Activated T-cell treated with anti-CD3 and anti-CD28 coated beads, Interleukin-2, amount 50 U/mL, for 24 hours (primary cell): ENCODE results near the gene LHPP.

Source experiments
- DNase-seq: peaks from one replicate; pipeline ENCODE4 v3.0.0-alpha.2; 2020
- H3K27ac Mint-ChIP-seq: 2 replicates; pipeline ENCODE4 v1.8.0; 2020; ENCODE audit warnings: mild to moderate bottlenecking, mixed read lengths
- H3K27me3 Mint-ChIP-seq: 2 replicates; pipeline ENCODE4 v1.8.0; 2020; ENCODE audit warnings: mixed read lengths
- H3K36me3 Mint-ChIP-seq: 2 replicates; pipeline ENCODE4 v1.8.0; 2020; ENCODE audit warnings: low read depth, mixed read lengths
- H3K4me1 Mint-ChIP-seq: 2 replicates; pipeline ENCODE4 v1.8.0; 2020; ENCODE audit warnings: low read depth, mixed read lengths
- H3K4me3 Mint-ChIP-seq: 2 replicates; pipeline ENCODE4 v1.8.0; 2020; ENCODE audit warnings: mild to moderate bottlenecking, moderate library complexity, mixed read lengths
- H3K9me3 Mint-ChIP-seq: 2 replicates; pipeline ENCODE4 v1.8.0; 2020; ENCODE audit warnings: mixed read lengths

The LHPP gene

DNA sequence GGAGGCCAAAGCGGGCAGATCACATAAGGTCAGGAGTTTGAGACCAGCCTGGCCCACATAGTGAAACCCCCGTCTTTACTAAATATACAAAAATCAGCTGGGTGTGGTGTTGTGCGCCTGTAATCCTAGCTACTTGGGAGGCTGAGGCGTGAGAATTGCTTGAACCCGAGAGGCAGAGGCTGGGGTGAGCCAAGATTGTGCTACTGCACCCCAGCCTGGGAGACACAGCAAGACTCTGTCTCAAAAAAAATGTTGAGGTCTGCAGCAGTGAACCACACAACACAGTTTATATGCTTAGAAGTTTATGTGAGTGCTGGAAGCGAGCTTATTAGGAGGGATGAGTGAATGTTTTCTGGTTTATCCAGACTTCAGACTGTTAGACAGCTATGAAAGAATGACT is 10.4 kb downstream of the LHPP start:
- H3K36me3 Mint-ChIP-seq, result peaks cover 3% of the 10 kb centered on the region
- H3K27ac Mint-ChIP-seq, result no peak overlapping the region
- H3K9me3 Mint-ChIP-seq, result no peaks in the 10 kb centered on the region
- H3K4me3 Mint-ChIP-seq, result no peak overlapping the region
- no peak for DNase-seq
- H3K4me1 Mint-ChIP-seq, result peaks cover 3% of the 10 kb centered on the region
- no peaks in the 10 kb centered on the region for H3K27me3 Mint-ChIP-seq

DNA sequence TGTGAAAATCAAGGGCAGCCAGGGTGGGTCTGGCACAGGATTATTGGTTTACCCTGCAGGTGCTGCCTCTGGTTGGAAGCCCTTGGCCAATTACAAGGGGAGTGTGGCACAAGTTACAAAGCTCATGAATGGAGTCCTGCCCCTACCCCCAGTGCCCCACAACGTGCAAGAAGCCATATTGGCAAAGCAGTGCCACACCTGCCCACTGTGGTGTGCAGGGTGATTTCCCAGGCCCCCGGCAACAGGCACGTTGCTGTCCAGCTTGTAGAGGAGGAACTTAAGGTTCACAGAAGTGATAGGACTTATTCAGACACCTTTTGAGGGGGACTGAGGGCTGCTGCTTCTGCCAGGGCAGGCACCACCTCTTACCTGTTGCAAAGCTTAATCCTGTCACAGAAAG is 11.4 kb downstream of the LHPP start:
- Mint-ChIP-seq H3K36me3 (peaks cover 3% of the 10 kb centered on the region), H3K9me3 (no peaks in the 10 kb centered on the region), H3K4me1 (peaks cover 3% of the 10 kb centered on the region), H3K4me3 (no peak overlapping the region), H3K27me3 (no peaks in the 10 kb centered on the region), H3K27ac (no peak overlapping the region)
- DNase-seq, result no peak

DNA sequence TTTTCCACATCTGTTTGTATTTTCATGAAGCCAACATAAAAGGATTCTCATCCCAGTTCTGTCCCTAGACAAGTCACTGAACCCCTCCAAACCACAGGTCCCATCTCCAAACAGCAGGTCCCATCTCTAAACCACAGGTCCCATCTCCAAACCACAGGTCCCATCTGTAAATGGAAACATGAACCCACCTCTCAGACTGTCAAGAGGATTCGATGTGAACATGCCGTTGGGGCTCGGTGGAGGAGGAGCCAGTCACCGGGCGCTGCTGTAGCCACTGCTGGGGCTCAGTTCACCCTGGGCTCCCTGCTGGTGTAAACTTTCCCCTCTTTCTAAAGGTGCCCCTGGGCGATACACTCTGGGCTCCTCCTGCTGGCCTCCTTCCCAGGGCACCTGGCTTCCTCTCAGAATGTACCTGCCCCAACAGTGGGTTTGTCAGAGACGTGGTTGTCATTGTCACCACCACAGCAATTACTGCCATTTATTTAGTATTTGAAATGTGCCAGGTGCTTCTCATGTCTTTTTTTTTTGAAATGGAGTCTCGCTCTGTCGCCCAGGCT is 13.0 kb downstream of the LHPP start:
- H3K27me3 Mint-ChIP-seq, result no peaks in the 10 kb centered on the region
- no peak for DNase-seq
- H3K4me3 Mint-ChIP-seq, result no peak overlapping the region
- H3K36me3 Mint-ChIP-seq, result no peaks in the 10 kb centered on the region
- peaks cover 3% of the 10 kb centered on the region for H3K4me1 Mint-ChIP-seq
- no peak overlapping the region for H3K27ac Mint-ChIP-seq
- H3K9me3 Mint-ChIP-seq, result no peaks in the 10 kb centered on the region

DNA sequence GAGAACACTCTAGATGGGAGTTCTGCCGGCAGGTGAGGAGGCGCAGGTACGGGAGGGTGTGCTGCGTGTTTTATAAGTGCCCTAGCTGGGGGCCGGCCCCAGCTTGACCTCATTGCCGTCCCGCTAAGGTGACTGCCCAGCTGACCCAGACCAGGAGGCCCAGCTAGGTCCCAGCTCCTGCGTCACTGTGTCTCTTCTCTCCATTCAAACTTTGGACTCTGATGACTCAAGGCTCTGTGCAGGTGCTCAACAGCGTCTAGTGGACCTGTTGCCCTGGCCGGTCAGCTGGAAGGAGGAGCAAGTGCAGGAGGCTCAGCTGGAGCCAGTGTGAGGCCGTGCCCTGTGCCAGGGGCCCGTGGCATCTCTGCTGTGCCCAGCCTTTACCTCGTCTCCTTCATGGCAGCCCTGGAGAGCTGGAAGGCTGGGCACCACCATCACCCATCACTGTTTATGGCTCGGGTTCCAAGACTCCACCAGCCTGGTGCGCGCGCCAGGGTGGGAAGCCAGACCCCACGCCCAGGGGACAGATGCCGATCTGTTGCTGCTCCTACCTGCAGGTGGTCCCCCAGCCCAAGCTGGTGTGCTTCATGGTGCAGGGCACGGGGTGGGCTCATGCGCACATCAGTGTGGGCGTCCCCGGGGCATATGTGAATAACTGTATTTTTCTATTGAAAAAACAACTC is 14.6 kb downstream of the LHPP start:
- no peaks in the 10 kb centered on the region for H3K9me3 Mint-ChIP-seq
- H3K36me3 Mint-ChIP-seq, result no peaks in the 10 kb centered on the region
- peaks cover 3% of the 10 kb centered on the region for H3K4me1 Mint-ChIP-seq
- no peaks in the 10 kb centered on the region for H3K27me3 Mint-ChIP-seq
- no peak overlapping the region for H3K27ac Mint-ChIP-seq
- no peak overlapping the region for H3K4me3 Mint-ChIP-seq
- DNase-seq, result no peak

DNA sequence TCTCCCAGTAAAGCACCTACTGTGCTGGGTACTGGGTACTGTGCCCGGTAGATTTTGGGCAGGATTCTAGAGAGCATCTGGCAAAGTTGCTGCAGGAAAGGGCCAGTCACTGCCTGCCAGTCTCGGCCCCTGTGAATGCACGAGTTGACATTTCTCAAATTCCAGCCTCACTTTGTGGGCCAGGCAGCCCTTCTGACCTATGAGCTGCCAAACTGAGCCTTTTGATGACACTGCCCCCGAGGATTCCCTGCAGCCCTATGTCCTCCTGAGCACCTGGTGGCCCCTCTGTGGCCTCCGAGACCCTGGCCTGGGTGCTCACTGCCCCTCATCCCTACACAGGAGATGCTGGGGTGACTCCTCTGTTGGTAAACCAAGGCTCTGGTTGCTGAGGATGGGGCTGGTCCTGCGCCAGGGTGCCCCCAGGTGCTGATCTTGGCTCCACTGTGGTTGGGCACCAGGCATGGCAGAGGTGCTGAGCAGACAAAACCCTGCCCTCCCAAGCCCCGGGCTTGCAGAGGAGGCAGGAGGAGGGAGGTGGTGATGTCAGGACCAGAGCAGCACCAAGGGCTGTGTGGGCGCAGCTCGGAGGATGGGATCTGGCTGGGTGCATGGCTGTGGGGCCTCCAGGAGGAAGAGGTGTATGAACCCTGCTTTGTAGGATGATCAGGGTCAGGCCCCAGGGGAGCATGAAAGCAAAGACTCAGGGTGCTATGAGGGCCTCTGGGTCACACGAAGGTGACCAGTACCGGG is 16.2 kb downstream of the LHPP start:
- Mint-ChIP-seq H3K9me3 (no peaks in the 10 kb centered on the region), H3K4me1 (peaks cover 3% of the 10 kb centered on the region), H3K27me3 (no peaks in the 10 kb centered on the region), H3K27ac (no peak overlapping the region), H3K36me3 (no peaks in the 10 kb centered on the region), H3K4me3 (no peak overlapping the region)
- no peak for DNase-seq

DNA sequence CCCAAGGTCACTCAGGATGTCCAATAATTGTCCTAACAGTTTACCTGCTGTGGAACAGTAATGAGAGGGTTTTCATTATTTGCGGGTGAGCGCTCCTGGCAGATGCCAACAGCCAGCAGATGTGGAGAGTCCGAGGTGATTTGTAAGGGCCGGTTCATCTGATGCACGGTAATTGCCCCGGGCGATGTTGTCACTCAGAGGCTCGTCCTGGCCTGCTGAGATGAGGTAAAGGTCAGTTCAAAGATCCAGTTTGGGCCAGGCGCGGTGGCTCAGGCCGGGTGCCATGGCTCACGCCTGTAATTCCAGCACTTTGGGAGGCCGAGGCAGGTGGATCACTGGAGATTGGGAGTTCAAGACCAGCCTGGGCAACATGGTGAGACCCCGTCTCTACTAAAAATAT is 16.9 kb downstream of the LHPP start:
- no peak overlapping the region for H3K27ac Mint-ChIP-seq
- H3K36me3 Mint-ChIP-seq, result no peaks in the 10 kb centered on the region
- DNase-seq, result no peak
- H3K4me1 Mint-ChIP-seq, result peaks cover 3% of the 10 kb centered on the region
- no peaks in the 10 kb centered on the region for H3K27me3 Mint-ChIP-seq
- H3K4me3 Mint-ChIP-seq, result no peak overlapping the region
- no peaks in the 10 kb centered on the region for H3K9me3 Mint-ChIP-seq

DNA sequence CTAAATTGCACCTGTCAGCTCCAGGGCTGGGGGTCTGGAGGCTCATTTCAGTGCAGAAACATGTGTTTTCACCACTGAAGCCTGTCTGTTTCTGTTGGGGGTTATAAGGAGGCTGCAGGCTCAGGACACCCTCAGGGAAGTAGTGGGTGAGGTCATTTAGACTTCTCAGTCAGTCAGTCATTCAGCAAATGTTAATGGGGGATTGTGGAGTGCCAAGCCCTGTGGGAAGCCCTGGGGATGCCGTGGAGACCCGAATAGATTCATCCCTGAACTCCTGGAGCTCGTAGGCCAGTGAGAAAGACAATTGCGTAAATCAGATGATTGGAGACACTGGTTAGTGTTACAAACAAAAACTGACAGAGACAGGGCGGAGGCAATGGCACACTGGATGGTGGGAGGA is 19.2 kb downstream of the LHPP start:
- no peak for DNase-seq
- Mint-ChIP-seq H3K4me3 (no peak overlapping the region), H3K27me3 (no peaks in the 10 kb centered on the region), H3K36me3 (peaks cover 5% of the 10 kb centered on the region), H3K27ac (no peak overlapping the region), H3K4me1 (no peaks in the 10 kb centered on the region), H3K9me3 (no peaks in the 10 kb centered on the region)

DNA sequence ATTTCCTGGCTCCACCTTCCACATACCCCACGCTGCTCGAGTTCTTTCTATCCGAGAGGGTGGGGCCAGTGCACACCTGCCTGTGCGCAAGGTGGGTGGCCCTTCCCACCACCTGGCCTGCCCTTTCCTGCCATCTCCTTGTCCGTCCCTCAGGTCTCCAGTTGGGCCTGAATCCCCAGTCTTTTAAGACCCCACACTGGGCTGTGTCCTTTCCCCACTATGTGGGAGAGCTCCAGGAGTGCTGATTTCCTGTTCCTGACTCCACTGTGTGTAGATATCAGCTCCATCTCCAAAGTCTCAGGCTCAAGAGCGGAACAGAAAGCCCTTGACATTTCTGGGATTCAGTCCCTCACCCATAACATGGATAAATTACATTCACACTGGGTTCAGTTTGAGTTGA is 20.1 kb downstream of the LHPP start:
- no peak for DNase-seq
- no peak overlapping the region for H3K27ac Mint-ChIP-seq
- no peaks in the 10 kb centered on the region for H3K4me1 Mint-ChIP-seq
- H3K4me3 Mint-ChIP-seq, result no peak overlapping the region
- H3K9me3 Mint-ChIP-seq, result no peaks in the 10 kb centered on the region
- H3K36me3 Mint-ChIP-seq, result peaks cover 14% of the 10 kb centered on the region
- no peaks in the 10 kb centered on the region for H3K27me3 Mint-ChIP-seq

DNA sequence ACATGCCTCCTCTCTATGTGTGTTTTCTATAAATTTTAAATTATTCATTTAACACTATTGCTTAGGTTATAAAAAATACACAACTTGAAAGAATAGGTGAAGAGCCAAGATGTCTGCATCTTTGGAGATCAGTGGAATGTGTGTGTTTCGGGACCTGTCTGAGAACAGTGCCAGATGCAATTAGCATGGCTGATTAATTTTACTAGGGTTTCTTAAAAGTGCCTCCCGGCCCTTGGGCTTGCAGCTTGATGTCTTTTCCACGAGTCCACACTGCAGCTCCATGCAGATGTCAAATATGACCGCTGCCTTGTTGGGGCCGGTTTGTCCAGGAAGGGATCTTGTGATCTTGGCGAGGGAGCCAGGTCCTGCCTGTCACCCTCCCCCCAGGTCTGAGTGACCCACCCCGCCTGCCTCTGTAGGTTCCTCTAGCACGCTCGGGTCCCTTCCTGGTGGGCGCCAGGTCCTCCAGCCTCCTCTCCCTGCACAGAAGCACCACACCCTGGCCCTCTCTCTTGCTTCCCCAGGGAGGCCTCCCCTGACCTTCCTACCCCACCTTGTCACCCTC is 20.7 kb downstream of the LHPP start:
- no peak overlapping the region for H3K4me3 Mint-ChIP-seq
- H3K27me3 Mint-ChIP-seq, result no peaks in the 10 kb centered on the region
- peaks cover 2% of the 10 kb centered on the region for H3K9me3 Mint-ChIP-seq
- peaks cover 19% of the 10 kb centered on the region for H3K36me3 Mint-ChIP-seq
- DNase-seq, result no peak
- H3K27ac Mint-ChIP-seq, result no peak overlapping the region
- no peaks in the 10 kb centered on the region for H3K4me1 Mint-ChIP-seq

DNA sequence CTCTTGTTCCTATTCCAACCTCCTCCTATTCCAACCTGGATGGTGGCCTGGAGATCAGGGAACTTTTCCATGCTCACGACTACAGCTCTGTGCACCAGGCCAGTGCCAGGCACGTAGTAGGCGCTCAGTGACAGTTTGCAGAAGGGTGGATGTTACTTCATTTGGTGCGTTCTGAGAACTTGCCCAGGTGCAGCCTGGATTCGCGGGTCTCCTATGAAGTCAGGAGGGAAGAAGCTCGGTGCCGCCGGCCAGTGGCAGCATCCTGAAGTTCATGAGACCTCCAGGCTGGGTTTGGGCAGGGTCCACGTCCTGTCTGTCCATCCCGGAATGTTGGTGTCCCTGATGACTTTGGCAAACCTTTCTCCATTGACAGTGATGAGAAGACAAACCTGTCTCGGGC is 21.3 kb downstream of the LHPP start:
- H3K4me1 Mint-ChIP-seq, result no peaks in the 10 kb centered on the region
- no peak overlapping the region for H3K27ac Mint-ChIP-seq
- no peak for DNase-seq
- peaks cover 3% of the 10 kb centered on the region for H3K9me3 Mint-ChIP-seq
- peaks cover 22% of the 10 kb centered on the region for H3K36me3 Mint-ChIP-seq
- no peaks in the 10 kb centered on the region for H3K27me3 Mint-ChIP-seq
- H3K4me3 Mint-ChIP-seq, result no peak overlapping the region

DNA sequence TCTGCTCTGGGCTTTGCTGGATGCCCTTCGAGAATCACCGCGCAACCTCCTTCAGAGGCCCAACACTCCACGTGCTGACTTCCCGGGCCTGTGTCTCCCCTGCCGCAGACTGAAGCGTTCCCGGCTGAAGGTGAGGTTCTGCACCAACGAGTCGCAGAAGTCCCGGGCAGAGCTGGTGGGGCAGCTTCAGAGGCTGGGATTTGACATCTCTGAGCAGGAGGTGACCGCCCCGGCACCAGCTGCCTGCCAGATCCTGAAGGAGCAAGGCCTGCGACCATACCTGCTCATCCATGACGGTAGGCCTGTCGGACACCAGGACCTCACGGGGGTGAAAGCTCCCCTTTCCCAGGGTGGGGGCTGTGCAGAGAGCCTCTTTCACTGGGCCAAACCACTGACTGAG is 22.4 kb downstream of the LHPP start:
- no peak for DNase-seq
- Mint-ChIP-seq H3K4me3 (no peak overlapping the region), H3K27ac (no peak overlapping the region), H3K27me3 (no peaks in the 10 kb centered on the region), H3K36me3 (peaks cover 23% of the 10 kb centered on the region), H3K9me3 (peaks cover 3% of the 10 kb centered on the region), H3K4me1 (no peaks in the 10 kb centered on the region)

DNA sequence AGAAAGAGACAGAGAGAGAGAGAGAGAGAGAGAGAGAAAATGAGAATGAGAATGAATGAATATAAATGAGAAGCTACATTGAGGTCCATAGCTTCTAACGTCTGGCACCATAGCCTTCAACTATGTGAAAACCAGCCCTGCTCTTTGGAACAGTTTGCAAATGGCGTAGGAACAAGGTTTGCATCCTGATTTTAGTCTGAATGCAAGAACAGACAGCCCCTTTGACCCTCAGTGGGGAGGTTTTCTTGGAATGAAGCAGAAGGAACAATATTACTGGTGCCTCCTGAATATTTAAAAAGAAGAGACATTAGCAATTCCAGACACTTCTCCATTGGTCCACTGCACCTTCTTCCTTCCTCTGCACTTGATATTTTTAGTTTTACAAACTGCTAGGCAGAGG is 23.0 kb downstream of the LHPP start:
- no peak for DNase-seq
- Mint-ChIP-seq H3K4me3 (no peak overlapping the region), H3K36me3 (peaks cover 25% of the 10 kb centered on the region), H3K4me1 (no peaks in the 10 kb centered on the region), H3K27ac (no peak overlapping the region), H3K9me3 (peaks cover 3% of the 10 kb centered on the region), H3K27me3 (no peaks in the 10 kb centered on the region)

DNA sequence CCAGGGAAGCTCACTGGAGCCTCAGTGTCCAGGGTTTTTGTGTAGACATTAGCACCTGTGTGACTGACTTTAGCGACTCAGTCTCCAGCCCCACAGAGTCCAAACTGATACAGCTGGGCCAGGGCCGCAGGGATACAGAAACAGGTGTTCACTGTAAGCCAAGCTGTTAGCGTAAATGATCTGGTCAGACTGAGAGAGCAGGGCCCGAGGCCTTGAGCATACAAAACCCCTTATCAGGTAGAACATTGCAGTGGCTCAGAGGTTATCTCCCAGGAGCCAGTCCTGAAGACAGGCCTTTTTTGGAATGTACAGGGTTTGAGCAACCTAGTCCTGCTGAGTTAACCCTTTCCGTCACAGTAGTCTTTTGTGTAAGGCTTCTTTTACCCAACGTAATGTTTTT is 25.0 kb downstream of the LHPP start:
- Mint-ChIP-seq H3K27me3 (no peaks in the 10 kb centered on the region), H3K4me3 (no peak overlapping the region), H3K36me3 (peaks cover 30% of the 10 kb centered on the region), H3K9me3 (peaks cover 3% of the 10 kb centered on the region), H3K27ac (no peak overlapping the region), H3K4me1 (no peaks in the 10 kb centered on the region)
- DNase-seq, result no peak

DNA sequence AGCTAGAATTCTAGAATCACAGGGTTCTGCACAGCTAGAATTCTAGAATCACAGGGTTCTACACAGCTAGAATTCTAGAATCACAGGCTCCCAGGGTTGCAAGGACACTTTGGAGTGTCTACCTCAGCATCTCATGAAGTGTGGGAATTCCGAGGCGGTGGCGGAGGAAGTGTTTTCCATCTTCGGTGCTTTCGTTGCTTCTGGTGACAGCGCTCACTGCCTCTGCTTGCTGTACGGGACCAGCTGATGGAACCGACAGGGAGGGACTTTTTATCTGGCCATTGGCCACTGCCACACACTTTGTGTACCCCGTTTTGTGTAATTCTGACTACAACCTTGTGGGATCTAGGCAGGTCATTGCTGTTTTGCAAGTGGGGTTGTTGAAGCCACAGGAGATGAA is 29.5 kb downstream of the LHPP start:
- DNase-seq, result no peak
- Mint-ChIP-seq H3K4me3 (no peak overlapping the region), H3K4me1 (peaks cover 11% of the 10 kb centered on the region), H3K27ac (no peak overlapping the region), H3K36me3 (peaks cover 26% of the 10 kb centered on the region), H3K9me3 (peaks cover 3% of the 10 kb centered on the region), H3K27me3 (no peaks in the 10 kb centered on the region)

DNA sequence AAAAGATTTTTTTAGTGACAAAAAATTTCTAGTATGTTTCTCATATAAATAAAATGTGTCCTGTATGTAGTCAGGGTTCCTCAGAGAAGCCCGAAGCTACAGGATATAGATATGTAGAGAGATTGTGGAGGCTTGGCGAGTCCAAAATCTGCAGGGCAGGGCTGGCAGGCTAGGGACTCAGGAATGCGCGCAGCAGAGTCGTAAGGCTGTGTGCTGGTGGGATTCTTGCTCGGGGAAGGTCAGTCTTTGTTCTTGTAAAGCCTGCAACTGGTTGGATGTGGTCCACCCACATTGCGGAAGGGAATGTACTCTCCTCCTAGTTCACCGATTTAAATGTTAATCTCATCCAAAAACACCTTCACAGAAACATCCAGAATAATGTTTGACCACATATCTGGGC is 30.6 kb downstream of the LHPP start:
- H3K27ac Mint-ChIP-seq, result no peak overlapping the region
- peaks cover 1% of the 10 kb centered on the region for H3K9me3 Mint-ChIP-seq
- no peaks in the 10 kb centered on the region for H3K27me3 Mint-ChIP-seq
- peaks cover 11% of the 10 kb centered on the region for H3K4me1 Mint-ChIP-seq
- H3K4me3 Mint-ChIP-seq, result no peak overlapping the region
- H3K36me3 Mint-ChIP-seq, result peaks cover 15% of the 10 kb centered on the region
- no peak for DNase-seq
